Activated CD4-positive, alpha-beta T cell treated with anti-CD3 and anti-CD28 coated beads for 1 hour (primary cell): ENCODE results near the gene NACA2.
"Not testable (repeated sequence)": the region's sequence is repeated elsewhere in the genome, so short reads cannot be mapped to it uniquely, and the experiment has no call there.

Source experiments
- DNase-seq: peaks from one replicate; pipeline ENCODE4 v3.0.0-alpha.2; 2020

Gene NACA2

DNA sequence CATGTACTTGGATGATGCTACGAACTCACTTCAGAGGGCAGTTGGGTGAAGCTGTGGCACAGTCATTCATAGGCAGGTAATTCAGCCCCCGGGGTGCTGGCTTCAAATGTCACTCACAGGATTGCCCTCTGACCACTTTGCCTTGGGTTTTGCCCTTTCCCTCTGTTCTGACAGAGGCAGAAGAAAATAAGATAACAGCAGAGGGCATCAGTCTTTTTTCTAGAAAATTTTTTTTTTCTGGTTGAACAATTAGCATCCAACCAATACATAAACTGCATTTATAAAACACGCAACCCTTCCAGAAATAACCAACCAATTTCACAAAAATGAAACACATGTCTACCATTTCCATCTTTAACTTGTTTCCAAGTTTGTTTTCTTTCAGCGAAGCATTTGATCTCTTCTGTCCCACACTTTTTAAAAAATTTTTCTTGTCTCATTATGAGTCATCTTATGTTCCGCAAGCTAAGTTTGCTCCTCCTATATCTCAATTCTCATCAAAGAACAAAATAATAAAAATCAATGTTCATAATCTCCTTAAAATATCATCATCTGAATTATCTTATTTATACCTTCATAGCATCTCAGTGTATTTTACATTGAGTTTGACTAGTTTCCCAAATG, 15.6 kb downstream of the NACA2 start:
- DNase-seq, result no peak

DNA sequence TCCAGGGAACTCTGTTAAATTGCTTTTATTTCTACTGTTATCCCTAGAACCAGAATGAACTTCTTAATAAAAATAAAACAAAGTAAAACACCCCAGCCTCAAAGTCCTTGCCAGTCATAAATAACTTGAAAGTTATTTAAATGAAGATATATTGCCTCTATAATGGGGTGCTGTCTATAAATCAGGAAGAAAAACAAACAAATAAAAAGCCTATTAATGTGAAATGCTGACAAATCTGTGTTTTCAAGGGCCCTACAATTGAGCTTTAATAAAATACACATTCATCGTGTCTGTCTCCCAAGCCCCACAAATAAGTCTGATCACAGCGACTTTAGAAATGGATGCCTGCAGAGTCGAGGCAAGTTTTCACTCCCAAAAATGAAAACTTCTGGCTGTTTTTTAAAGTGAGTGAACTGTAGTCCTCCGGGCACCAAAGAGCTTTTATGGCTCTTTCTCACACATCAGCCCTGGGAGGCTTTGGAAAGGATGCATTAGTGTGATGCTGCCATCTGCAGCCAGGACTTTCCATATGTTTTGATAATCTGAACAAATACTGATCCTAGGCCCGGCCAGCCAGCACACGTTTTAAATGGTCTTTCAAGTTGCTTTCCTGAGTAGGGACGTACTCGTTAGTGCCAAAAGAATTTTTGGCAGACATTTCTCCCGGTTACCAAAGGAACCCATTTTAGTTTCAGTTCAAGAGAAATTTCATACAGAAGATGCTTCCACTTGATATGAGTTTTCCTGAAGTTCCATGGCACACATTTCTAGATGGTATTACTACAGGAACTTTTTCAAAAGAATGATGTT, 16.3 kb downstream of the NACA2 start:
- no peak for DNase-seq

DNA sequence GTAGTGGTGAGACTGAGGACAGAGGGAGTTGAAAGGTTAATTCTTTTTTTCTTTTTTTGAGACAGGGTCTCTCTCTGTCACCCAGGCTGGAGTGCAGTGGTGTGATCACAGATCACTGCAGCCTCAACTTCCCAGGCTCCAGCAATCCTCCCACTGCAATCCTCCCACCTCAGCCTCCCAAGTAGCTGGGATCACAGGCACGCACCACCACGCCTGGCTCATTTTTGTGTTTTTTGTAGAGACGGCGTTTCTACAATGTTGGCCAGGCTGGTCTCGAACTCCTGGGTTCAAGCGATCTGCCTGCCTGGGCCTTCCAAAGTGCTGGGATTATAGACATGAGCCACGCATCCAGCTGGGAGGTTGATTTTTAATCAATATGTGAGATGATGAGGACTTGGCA, 18.5 kb downstream of the NACA2 start:
- DNase-seq, result not testable (repeated sequence)

DNA sequence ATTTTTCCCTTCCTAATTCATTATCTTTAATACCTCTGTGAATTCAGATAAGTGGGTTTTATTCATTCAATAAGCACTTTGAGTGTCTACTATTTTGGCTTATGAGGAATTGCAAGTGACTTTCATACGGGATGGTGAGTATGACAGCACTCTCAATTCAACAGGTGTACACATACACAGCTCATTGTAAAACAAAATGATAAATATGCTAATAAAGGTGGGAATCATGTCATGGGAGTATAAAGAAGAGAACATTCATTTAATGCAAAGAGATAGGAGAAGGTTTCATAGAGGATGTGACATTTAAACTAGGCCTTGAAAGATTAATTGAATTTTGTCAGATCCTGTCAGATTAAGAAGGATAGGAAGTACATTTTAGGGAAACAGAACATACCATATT, 19.4 kb downstream of the NACA2 start:
- no peak for DNase-seq

DNA sequence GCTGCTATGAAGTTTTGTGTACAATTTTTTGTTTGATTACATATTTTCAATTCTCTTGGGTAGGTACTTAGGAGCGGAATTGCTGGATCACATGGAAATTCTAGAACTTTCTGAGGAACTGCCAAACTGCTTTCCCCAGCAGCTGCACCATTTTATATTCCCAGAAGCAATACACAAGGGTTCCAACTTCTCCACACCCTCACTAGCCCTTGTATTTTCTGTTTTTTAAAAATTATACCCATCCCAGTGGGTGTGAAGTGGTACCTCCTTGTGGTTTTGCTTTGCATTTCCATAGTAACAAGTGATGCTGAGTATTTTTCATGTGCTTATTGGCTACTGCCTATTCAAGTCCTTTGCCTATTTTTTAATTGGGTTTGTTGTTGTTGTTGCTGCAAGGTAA, 20.9 kb downstream of the NACA2 start:
- no peak for DNase-seq

DNA sequence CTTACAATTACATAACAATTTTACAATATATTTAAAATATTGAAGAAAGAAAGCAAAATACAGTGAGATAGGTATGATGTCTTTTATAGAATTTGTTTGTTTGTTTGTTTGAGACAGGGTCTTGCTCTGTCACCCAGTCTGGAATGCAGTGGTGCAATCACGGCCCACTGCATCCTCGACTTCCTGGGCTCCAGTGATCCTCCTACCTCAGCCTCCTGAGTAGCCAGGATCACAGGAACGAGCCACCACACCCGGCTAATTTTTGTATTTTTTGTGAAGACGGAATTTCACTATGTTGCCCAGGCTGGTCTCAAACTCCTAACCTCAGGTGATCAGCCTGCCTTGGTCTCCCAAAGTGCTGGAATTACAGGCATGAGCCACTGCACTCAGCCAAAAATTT, 21.5 kb downstream of the NACA2 start:
- DNase-seq, result not testable (repeated sequence)

DNA sequence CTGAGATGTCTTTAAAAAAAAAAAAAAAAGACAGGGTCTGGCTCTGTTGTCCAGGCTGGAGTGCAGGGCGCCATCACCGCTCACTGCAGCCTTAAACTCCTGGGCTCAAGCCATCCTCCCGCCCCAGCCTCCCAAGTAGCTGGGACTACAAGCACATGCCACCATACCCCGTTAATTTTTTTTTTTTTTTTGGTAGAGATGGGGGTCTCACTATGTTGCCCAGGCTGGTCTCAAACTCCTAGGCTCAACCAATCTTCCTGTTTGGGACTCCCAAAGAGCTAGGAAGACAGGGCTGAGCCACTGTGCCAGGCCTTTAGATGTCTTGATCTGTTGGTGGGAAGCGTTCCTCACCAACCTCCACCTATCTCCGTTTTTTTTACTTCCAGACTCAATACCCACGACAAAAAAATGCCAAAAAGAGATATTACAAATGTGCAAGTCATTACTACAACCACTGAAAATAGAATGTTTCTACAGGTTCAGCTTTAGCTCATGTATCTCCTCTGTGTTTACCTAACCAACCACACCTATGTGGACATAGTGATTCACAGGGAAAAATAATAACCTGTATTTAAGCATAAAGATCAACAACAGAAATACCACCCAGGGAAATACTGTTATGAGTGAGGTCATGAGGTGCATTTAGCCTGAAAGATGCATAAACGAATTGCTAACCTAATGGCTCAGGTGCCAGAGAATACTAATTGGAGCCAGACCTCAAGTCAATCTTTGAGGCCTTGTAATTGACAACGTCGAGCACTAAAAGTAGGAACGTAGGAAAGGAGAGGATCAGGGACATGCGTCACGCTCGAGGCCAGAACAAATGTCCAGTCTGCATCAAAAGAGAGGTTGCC, 22.6 kb downstream of the NACA2 start:
- DNase-seq, result no peak

DNA sequence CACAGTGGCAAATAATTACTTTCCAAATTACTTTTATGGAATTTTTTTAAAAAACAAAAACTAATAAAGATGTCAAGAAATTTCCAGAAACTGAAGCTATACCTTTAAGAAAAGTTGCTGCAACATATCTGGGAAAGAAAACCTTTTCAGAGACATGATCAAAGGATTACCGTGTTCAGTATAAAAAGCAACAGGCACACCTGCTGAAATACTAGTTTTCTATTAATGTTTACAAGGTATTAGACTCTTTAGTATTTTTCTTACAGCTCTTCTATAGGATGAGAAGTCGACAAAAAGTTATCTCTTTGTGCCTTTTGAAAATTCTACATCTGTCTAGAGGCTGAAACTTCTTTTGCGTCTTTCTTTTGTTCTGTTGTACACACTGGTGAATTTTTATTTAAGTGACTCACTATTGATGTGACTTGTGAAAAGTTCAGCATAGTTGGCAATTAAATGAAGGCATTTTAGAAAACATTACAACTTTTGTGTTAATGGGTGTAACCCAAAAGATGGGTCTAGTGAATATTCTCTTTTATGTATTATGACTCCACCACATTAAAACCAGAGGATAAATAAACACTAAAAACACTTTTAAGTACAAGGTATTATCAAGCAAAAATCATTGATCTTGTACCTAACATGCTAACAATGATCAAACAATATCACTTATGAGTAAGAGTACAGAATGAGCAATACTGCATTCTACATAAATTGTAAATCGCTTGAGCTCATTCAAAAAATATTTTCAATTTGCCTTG, 23.8 kb downstream of the NACA2 start:
- DNase-seq, result no peak

DNA sequence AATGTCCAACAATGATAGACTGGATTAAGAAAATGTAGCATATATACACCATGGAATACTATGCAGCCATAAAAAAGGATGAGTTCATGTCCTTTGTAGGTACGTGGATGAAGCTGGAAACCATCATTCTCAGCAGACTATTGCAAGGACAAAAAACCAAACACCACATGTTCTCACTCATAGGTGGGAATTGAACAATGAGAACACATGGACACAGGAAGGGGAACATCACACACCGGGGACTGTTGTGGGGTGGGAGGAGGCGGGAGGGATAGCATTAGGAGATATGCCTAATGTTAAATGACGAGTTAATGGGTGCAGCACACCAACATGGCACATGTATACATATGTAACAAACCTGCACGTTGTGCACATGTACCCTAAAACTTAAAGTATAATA, 24.6 kb downstream of the NACA2 start:
- not testable (repeated sequence) for DNase-seq

DNA sequence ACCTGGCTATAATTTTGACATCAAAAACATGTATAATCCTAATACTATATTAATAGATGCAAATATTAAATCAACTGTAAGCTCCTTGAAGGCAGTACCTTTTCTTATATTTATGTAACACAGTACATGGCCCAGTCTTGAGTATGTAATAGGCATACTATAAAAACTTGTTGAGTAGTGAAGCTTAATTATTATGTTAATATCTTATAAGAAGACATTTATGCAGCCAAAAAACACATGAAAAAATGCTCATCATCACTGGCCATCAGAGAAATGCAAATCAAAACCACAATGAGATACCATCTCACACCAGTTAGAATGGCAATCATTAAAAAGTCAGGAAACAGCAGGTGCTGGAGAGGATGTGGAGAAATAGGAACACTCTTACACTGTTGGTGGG, 25.2 kb downstream of the NACA2 start:
- DNase-seq, result not testable (repeated sequence)

DNA sequence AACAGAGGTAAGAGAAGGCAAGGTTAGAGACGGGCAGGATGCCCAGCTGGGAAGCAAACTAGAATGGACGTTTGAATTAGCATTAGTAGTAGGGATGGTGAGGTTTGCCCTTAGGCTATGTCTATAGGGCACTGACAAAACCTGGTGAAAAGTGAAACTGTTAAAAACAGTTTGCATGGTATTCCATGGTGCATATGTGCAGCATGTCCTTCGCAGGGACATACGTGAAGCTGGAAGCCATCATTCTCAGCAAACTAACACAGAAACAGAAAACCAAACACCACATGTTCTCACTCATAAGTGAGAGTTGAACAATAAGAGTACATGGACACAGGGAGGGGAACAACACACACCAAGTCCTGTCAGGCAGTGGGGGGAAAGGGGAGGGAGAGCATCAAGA, 25.8 kb downstream of the NACA2 start:
- DNase-seq, result no peak

DNA sequence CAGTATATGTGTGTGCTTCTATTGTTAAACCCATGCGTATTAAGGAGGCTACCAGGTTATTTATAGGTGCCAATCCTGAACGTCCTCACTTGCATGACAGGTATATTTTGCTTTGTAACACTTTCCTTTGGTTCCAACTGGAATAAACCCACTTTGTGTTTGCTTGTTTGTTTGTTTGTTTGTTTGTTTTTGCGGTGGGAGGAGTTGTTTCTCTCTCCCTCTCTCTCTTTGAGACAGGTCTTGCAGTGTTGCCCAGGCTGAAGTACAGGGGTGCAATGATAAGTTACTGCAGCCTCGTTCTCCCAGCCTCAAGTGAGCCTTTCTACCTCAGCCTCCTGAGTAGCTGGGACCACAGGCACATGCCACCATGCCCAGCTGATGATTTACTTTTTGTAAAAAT, 28.7 kb downstream of the NACA2 start:
- no peak for DNase-seq

DNA sequence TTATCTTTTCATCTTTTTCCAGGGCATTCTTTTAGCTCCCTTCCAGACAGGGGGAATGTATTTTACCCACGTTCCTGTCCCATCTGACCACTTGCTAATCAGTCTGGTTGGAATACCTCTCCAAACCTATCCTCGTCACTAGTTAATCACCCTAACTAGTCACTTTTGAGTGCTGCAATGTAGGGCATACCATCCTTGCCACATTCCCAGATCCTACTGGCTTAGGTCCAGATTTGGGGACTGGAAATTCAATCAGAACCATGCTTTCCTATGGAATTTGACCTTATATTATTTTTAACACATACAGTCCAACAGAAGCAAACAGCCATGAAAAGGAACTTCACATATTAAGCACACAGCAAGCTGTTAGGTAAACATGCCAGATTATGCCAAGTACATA, 29.7 kb downstream of the NACA2 start:
- DNase-seq, result no peak

DNA sequence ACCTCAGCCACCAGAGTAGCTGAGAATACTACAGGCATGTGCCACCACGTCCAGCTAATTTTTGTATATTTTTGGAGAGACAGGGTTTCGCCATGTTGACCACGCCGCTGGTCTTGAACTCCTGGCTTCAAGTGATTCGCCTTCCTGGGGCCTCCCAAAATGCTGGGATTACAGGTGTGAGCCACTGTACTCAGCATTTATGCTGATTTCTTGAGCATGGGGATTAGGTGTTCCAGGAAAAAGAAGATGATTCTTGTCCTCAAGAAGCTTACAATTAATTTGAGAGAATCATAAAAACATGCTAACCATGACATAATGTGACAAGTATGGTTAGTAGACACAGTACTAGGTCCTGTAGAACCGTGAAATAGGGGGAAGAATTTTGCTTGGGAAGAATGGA, 30.9 kb downstream of the NACA2 start:
- DNase-seq, result no peak

DNA sequence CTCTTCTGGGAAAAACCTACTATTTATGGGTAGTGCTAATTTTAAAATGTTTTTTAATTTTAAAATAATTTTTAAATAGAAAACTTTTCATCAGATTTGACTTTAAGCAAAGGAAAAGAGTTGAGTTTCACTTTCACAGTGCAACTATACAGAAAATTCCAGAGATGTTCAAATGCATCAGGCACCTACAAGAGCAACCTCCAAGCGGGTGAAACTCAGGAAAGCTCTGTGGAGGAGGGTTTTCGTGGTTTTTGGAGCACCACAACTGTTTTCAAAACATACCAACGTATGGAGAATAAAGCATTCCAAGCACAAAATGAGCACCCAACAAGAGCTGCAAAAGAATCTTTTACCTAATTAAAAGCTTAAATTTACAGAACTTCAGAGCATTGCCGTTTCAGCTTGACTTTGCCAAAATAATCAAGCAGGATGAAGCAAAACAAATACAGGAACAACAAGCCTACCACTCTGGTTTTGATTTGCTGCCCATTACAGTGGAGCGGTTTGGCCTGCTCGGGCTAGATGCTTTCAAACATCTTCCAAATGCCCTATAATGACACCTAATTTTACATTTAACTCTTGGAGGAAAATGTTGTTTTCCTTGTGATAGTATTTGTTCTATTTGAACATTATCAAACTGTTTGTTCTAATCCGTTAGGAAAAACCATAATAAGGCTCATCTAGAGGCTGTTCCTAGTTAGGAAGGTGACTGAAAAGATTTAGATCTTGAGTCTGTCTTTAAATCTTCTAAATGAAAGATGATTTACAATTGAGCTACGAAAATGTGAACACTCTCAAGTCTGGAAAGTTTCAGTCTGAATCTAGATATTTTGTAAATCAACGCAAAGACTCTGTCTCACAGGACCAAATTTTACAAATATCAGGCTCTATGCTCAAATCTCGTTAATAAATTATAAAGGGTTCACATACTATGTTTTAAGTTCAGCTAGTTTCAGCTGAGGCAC, 34.5 kb downstream of the NACA2 start:
- no peak for DNase-seq

DNA sequence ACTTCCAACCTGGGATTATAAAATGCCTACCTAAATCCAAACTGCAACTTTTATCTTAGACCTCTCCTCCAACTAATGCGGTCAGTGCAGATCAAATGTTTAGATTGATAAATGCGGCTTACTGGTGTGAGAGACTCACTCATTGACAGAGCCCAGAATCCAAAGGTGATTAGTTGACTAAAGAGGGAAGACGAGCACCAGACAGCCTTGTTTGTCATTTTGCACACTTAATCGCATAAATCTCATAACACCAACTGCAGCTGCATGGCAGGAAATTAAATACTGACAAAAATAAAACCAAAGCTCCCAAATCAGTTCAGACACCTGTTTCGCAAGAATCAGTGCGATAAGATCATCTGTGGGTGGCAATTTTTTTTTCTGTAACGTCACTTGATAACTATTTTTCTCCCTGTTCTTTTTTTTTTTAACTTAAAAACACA, 35.9 kb downstream of the NACA2 start:
- DNase-seq, result no peak

DNA sequence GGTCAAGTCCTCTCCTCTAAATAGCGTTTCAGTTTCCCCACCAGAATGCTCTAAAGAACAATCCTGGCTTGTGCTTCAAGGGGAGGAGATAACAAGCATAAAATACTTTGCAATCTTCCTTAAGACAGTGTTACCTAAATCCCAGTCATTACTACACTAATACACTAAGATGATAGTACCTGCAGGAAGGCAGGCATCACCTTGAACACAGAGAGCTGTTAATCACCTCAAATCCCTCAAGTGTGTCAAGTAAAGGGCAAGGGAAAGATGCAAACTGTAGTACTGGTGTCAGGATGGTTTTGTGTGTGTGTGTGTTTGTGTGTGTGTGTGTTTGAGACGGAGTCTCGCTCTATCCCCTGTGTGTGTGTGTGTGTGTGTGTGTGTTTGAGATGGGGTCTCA, 36.8 kb downstream of the NACA2 start:
- DNase-seq, result no peak

DNA sequence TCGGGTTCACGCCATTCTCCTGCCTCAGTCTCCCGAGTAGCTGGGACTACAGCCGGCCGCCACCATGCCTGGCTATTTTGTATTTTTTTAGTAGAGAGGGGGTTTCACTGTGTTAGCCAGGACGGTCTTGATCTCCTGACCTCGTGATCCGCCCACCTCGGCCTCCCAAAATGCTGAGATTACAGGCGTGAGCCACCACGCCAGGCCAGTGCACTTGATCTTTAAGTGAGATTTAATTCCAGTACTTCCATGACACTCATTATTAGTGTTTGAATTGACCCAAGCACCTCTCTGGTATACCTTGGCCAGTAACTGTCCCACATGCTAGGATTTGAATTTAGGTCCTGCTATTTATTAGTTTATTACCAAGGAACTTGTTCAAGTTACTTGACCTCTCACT, 38.5 kb downstream of the NACA2 start:
- DNase-seq, result not testable (repeated sequence)

DNA sequence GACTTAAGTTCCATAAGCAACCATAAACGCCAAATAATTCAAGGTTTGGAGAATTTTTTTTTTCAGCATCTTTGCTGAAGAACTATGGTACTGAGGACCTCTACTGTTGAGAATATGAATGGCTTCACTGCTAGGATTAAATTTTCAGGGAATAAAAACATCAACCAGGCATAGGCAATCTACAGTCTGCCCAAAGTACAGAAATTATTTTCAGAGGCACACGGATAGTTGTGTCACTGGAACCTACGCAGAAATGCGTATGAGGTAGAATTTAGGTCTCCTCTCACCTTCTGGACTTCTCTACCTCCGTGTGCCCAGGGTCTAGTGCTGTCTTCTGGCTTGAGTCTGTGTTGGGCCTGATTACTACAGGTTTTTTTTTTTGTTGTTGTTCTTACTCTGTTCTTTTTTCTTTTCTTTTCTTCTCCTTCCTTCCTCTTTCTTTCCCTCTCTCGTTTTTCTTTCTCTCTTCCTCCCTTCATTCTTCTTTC, 39.7 kb downstream of the NACA2 start:
- no peak for DNase-seq

DNA sequence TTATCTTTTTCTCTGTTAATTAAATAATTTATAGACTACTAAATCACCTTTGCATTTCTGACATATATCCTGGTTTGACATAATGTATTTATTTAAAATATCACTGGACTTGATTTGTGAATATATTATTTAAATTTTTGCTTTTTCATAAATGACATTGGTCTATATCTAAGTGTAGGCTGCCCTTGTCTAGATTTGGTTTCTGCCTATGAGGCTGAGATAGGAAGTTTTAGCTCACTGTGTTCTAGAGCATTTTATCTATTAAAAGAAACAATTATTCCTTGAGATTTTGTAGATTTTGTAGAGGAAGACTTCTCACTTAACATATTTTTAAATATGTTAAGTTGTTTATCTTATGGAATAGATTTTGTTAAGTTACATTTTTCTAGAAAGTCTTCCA, 43.9 kb downstream of the NACA2 start:
- DNase-seq, result no peak

DNA sequence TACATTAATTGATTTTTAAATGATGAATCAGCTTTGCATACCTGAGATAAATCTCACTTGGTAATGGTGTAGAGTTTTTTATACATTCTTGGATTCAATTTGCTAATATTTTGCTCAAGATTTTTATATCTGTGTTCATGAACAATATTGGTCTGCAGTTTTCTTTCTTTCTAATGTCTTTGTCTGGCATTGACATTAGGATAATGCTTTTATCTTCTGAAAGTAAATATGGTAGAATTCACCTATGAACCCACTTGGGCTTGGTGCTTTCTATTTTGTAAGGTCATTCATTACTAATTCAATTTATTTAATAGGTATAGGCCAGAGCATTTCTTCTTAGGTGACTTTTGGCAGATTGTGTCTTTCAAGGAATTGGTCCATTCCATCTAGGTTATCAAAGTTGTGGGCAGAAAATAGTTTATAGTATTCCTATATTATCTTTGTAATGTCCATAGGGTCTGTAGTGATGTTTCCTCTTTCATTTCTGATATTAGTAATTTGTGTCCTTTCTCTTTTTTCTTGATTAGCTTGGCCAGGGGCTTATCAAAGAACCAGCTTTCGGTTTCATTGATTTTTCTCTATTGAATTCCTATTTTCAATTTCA, 45.6 kb downstream of the NACA2 start:
- no peak for DNase-seq
